Astrocyte (in vitro differentiated cells and primary cell): ENCODE measurements around the gene CD109. TPM values are rescaled to one million over a fixed set of nuclear protein-coding genes. Genes with fewer than 3 reads are reported as not detected.

Experiments used
- DNase-seq: peaks from one replicate; pipeline ENCODE4 v3.0.0-alpha.2; 2010; ENCODE audit warnings: low read depth
- FAIRE-seq: peaks from 2 replicates; lab custom pipeline; 2011; peaks lifted over from hg19 to GRCh38; lab: Jason Lieb, UNC
- H2AFZ ChIP-seq: 2 replicates; pipeline ENCODE4 v1.6.0; 2012; ENCODE audit warnings: low read depth, low read length, inconsistent platforms
- H3K27ac ChIP-seq: 2 replicates; pipeline ENCODE4 v1.5.1; 2011; ENCODE audit warnings: low read depth, low read length, inconsistent platforms
- H3K27me3 ChIP-seq: 2 replicates; pipeline ENCODE4 v1.6.0; 2011; ENCODE audit warnings: low read length, inconsistent platforms; ENCODE audit not compliant: insufficient read depth
- H3K36me3 ChIP-seq: 2 replicates; pipeline ENCODE4 v1.5.1; 2011; ENCODE audit warnings: low read length, inconsistent platforms; ENCODE audit not compliant: insufficient read depth
- H3K4me1 ChIP-seq: 2 replicates; pipeline ENCODE4 v1.5.1; 2011; ENCODE audit warnings: low read length, inconsistent platforms; ENCODE audit not compliant: insufficient read depth
- H3K4me2 ChIP-seq: 2 replicates; pipeline ENCODE4 v1.6.0; 2012; ENCODE audit warnings: low read length, inconsistent platforms
- H3K4me3 ChIP-seq: 2 replicates; pipeline ENCODE4 v1.5.1; 2011; ENCODE audit warnings: low read depth, mild to moderate bottlenecking, low read length, inconsistent platforms; ENCODE audit not compliant: insufficient read depth
- H3K79me2 ChIP-seq: 2 replicates; pipeline ENCODE4 v1.6.0; 2012; ENCODE audit warnings: mild to moderate bottlenecking, low read length, inconsistent platforms; ENCODE audit not compliant: insufficient read depth
- H3K9ac ChIP-seq: 2 replicates; pipeline ENCODE4 v1.6.0; 2012; ENCODE audit warnings: mild to moderate bottlenecking, low read length, inconsistent platforms
- H3K9me3 ChIP-seq: 2 replicates; pipeline ENCODE4 v1.5.1; 2012; ENCODE audit warnings: low read depth, mild to moderate bottlenecking, low read length, inconsistent platforms; ENCODE audit not compliant: insufficient read depth
- H4K20me1 ChIP-seq: 2 replicates; pipeline ENCODE4 v1.6.0; 2012; ENCODE audit warnings: low read length, inconsistent platforms; ENCODE audit not compliant: insufficient read depth
- H3K27ac Mint-ChIP-seq: one replicate; pipeline ENCODE4 v1.8.0; 2021; ENCODE audit warnings: mild to moderate bottlenecking, mixed read lengths; ENCODE audit not compliant: unreplicated experiment
- H3K27me3 Mint-ChIP-seq: one replicate; pipeline ENCODE4 v1.8.0; 2021; ENCODE audit warnings: low read depth, mixed read lengths; ENCODE audit not compliant: unreplicated experiment
- H3K36me3 Mint-ChIP-seq: one replicate; pipeline ENCODE4 v1.8.0; 2021; ENCODE audit warnings: low read depth, mixed read lengths; ENCODE audit not compliant: unreplicated experiment
- H3K4me1 Mint-ChIP-seq: one replicate; pipeline ENCODE4 v1.8.0; 2021; ENCODE audit warnings: low read depth, mixed read lengths; ENCODE audit not compliant: unreplicated experiment
- H3K4me3 Mint-ChIP-seq: one replicate; pipeline ENCODE4 v1.8.0; 2021; ENCODE audit warnings: mild to moderate bottlenecking, moderate library complexity, mixed read lengths; ENCODE audit not compliant: unreplicated experiment
- H3K9me3 Mint-ChIP-seq: one replicate; pipeline ENCODE4 v1.8.0; 2021; ENCODE audit warnings: mild to moderate bottlenecking, mixed read lengths; ENCODE audit not compliant: unreplicated experiment
- EZH2 ChIP-seq: IDR thresholded peaks from 2 replicates; pipeline ENCODE4 v1.6.1; 2012; ENCODE audit warnings: mild to moderate bottlenecking, low read length, inconsistent platforms; ENCODE audit not compliant: insufficient read depth
- total RNA-seq: library from RNA; stranded (reverse); gene quantifications from 2 replicates; pipeline ENCODE4 v1.2.1, GENCODE V29; 2021
- TF ChIP-seq, protein P1 (sequence below): IDR thresholded peaks from 2 replicates; pipeline ENCODE4 v1.5.1; 2011; ENCODE audit warnings: low read depth, mild to moderate bottlenecking, inconsistent platforms, low read length, moderate library complexity; ENCODE audit not compliant: insufficient read depth

The CD109 gene
- total RNA-seq, 1 donor from 2014 or later = 18.3 TPM

DNA sequence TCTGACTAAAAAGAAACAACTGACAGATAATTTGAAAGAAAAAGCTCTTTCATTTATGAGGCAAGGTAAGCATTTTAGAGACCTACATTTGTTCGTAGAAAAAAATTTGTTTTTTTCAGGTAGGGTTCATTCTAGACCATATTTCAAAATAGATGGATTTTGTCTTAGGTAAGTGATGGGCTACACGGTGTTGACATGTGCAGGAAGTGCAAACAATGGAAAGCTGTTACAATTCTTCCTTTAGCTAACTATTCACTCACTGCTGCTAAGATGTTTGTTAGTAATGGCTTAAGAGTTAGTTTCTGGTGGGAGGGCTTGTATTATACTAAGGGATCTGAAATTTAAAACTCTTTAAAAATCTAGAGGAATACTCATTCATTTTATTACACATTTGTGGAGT is 96.7 kb downstream of the CD109 start:
- TF ChIP-seq EZH2 = no peak
- TF ChIP-seq, protein P1, sequence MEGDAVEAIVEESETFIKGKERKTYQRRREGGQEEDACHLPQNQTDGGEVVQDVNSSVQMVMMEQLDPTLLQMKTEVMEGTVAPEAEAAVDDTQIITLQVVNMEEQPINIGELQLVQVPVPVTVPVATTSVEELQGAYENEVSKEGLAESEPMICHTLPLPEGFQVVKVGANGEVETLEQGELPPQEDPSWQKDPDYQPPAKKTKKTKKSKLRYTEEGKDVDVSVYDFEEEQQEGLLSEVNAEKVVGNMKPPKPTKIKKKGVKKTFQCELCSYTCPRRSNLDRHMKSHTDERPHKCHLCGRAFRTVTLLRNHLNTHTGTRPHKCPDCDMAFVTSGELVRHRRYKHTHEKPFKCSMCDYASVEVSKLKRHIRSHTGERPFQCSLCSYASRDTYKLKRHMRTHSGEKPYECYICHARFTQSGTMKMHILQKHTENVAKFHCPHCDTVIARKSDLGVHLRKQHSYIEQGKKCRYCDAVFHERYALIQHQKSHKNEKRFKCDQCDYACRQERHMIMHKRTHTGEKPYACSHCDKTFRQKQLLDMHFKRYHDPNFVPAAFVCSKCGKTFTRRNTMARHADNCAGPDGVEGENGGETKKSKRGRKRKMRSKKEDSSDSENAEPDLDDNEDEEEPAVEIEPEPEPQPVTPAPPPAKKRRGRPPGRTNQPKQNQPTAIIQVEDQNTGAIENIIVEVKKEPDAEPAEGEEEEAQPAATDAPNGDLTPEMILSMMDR = no peak
- Histone ChIP-seq H3K9me3 (no peaks in the 10 kb centered on the region), H3K9ac (no peak overlapping the region), H3K36me3 (peaks cover 3% of the 10 kb centered on the region), H3K79me2 (no peaks in the 10 kb centered on the region), H2AFZ (no peak overlapping the region), H3K27ac (no peak overlapping the region), H3K4me1 (peaks cover 6% of the 10 kb centered on the region), H4K20me1 (no peaks in the 10 kb centered on the region), H3K27me3 (no peaks in the 10 kb centered on the region), H3K4me3 (no peak overlapping the region), H3K4me2 (no peak overlapping the region)
- Mint-ChIP-seq H3K9me3 (peaks cover 3% of the 10 kb centered on the region), H3K36me3 (peaks cover 8% of the 10 kb centered on the region), H3K4me1 (peaks cover 4% of the 10 kb centered on the region), H3K4me3 (no peak overlapping the region), H3K27ac (no peak overlapping the region), H3K27me3 (no peaks in the 10 kb centered on the region)
- DNase-seq (no peak), FAIRE-seq (no peak)

DNA sequence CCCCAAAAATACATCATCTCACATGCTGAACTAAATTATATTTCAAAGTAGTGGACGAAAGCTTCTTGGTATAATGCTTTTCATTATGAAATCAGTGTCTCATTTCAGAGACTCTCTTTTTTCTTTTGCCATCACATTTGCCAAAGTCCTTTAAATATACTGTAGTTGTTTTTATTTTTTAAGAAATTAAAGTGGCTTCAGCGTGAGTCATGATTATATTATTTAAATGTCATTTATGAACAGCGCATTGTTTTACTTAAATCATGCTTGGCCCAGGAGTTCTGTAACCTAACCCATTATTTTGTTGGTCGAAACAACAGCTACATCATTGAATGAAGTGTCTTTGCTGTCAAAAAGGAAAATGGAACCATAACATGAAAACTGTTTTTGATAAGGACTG is 100.9 kb downstream of the CD109 start:
- no peak overlapping the region for H3K4me3 ChIP-seq
- no peak overlapping the region for H2AFZ ChIP-seq
- no peak for DNase-seq

DNA sequence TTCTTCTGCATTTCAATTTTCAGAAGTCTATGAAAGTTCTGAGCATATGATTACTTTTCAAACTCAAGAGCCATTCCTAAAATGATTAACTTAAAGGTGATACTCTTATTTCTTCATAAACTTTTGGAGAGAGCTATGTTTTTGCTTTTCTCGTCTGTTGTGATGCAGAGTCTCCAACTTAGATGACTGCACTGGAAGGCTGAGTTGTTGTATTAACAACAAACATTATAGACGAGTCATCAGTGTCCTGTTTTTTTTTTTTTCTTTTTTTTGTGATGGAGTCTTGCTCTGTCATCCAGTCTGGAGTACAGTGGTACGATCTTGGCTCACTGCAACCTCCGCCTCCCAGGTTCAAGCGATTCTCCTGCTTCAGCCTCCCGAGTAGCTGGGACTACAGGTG is 101.9 kb downstream of the CD109 start:
- H3K9me3 Mint-ChIP-seq = peaks cover 4% of the 10 kb centered on the region
- Histone ChIP-seq H3K4me3 (no peak overlapping the region), H3K9me3 (no peaks in the 10 kb centered on the region), H3K9ac (no peak overlapping the region), H2AFZ (no peak overlapping the region), H3K79me2 (no peaks in the 10 kb centered on the region), H3K4me1 (peaks cover 8% of the 10 kb centered on the region), H4K20me1 (no peaks in the 10 kb centered on the region), H3K27me3 (no peaks in the 10 kb centered on the region), H3K27ac (no peak overlapping the region), H3K4me2 (no peak overlapping the region), H3K36me3 (peaks cover 3% of the 10 kb centered on the region)
- no peak overlapping the region for H3K4me3 Mint-ChIP-seq
- DNase-seq = no peak
- no peaks in the 10 kb centered on the region for H3K4me1 Mint-ChIP-seq
- no peaks in the 10 kb centered on the region for H3K27me3 Mint-ChIP-seq
- H3K36me3 Mint-ChIP-seq = peaks cover 8% of the 10 kb centered on the region
- TF ChIP-seq, protein P1 = no peak
- no peak for TF ChIP-seq EZH2
- H3K27ac Mint-ChIP-seq = no peak overlapping the region
- FAIRE-seq = no peak

More for the DNA sequence above, 100.9 kb downstream of the CD109 start:
- no peaks in the 10 kb centered on the region for H3K27me3 ChIP-seq
- no peak overlapping the region for H3K9ac ChIP-seq
- H3K36me3 ChIP-seq = peaks cover 3% of the 10 kb centered on the region
- no peak for FAIRE-seq
- no peaks in the 10 kb centered on the region for H4K20me1 ChIP-seq
- no peak overlapping the region for H3K4me3 Mint-ChIP-seq
- no peak overlapping the region for H3K27ac Mint-ChIP-seq
- no peak overlapping the region for H3K27ac ChIP-seq
- H3K4me1 ChIP-seq = peaks cover 6% of the 10 kb centered on the region
- H3K9me3 Mint-ChIP-seq = peaks cover 4% of the 10 kb centered on the region
- no peaks in the 10 kb centered on the region for H3K4me1 Mint-ChIP-seq
- no peaks in the 10 kb centered on the region for H3K79me2 ChIP-seq
- H3K4me2 ChIP-seq = no peak overlapping the region
- no peaks in the 10 kb centered on the region for H3K27me3 Mint-ChIP-seq
- TF ChIP-seq, protein P1 = no peak
- TF ChIP-seq EZH2 = no peak
- no peaks in the 10 kb centered on the region for H3K9me3 ChIP-seq
- H3K36me3 Mint-ChIP-seq = peaks cover 8% of the 10 kb centered on the region
